GM23338 (cell line): ENCODE results near the gene FAM83C. TPM values are rescaled to one million over a fixed set of nuclear protein-coding genes. Genes with fewer than 3 reads are reported as not detected.

Experiments
- ATAC-seq: fragments of 200-7000 bp; cut with Tn5 transposase; 3 replicates; pipeline ENCODE4 v1.9.1; 2020
- DNase-seq: peaks from one replicate; pipeline ENCODE4 v3.0.0-alpha.2; 2015; ENCODE audit warnings: low spot score
- H2AFZ ChIP-seq: fragments of 200-600 bp; sonication (generic); 2 replicates; pipeline ENCODE4 v1.8.0; 2016; ENCODE audit warnings: antibody characterized with exemption, mild to moderate bottlenecking, moderate library complexity
- H3F3A ChIP-seq: fragments of 200-600 bp; sonication (generic); replicated peaks from 2 replicates; pipeline ENCODE4 v1.8.0; 2017; ENCODE audit warnings: antibody characterized with exemption, mixed run types, low read depth
- H3K27ac ChIP-seq: fragments of 200-600 bp; sonication (generic); 2 replicates; pipeline ENCODE4 v1.6.1; 2016; ENCODE audit warnings: low read depth
- H3K27me3 ChIP-seq: fragments of 200-600 bp; sonication (generic); 2 replicates; pipeline ENCODE4 v1.8.0; 2016; ENCODE audit warnings: mild to moderate bottlenecking, mixed run types, moderate library complexity; ENCODE audit not compliant: insufficient read depth
- H3K36me3 ChIP-seq: fragments of 200-600 bp; sonication (generic); 2 replicates; pipeline ENCODE4 v1.8.0; 2016; ENCODE audit warnings: mild to moderate bottlenecking; ENCODE audit not compliant: insufficient read depth
- H3K4me1 ChIP-seq: fragments of 200-600 bp; sonication (generic); 2 replicates; pipeline ENCODE4 v1.8.0; 2016; ENCODE audit warnings: mild to moderate bottlenecking, moderate library complexity; ENCODE audit not compliant: insufficient read depth
- H3K4me2 ChIP-seq: fragments of 200-600 bp; sonication (generic); 2 replicates; pipeline ENCODE4 v1.7.1; 2017; ENCODE audit warnings: mixed run types
- H3K4me3 ChIP-seq: fragments of 200-600 bp; sonication (generic); 2 replicates; pipeline ENCODE4 v1.6.1; 2016; ENCODE audit warnings: mixed run types
- H3K79me2 ChIP-seq: fragments of 200-600 bp; sonication (generic); replicated peaks from 2 replicates; pipeline ENCODE4 v1.8.0; 2017; ENCODE audit warnings: mild to moderate bottlenecking; ENCODE audit not compliant: insufficient read depth
- H3K9me2 ChIP-seq: fragments of 200-600 bp; sonication (generic); 2 replicates; pipeline ENCODE4 v1.8.0; 2017; ENCODE audit not compliant: insufficient read depth
- H4K20me1 ChIP-seq: fragments of 200-600 bp; sonication (generic); replicated peaks from 2 replicates; pipeline ENCODE4 v1.8.0; 2017; ENCODE audit warnings: mild to moderate bottlenecking; ENCODE audit not compliant: insufficient read depth
- H3K27ac Mint-ChIP-seq: 2 replicates; pipeline ENCODE4 v1.8.0; 2020; ENCODE audit warnings: inconsistent platforms, mild to moderate bottlenecking, moderate library complexity, mixed read lengths
- H3K27me3 Mint-ChIP-seq: 3 replicates; pipeline ENCODE4 v1.8.0; 2022; ENCODE audit warnings: low read depth, mild to moderate bottlenecking, moderate library complexity, mixed read lengths, inconsistent platforms; ENCODE audit not compliant: insufficient read depth, poor library complexity
- H3K36me3 Mint-ChIP-seq: 3 replicates; pipeline ENCODE4 v1.8.0; 2021; ENCODE audit warnings: low read depth, mild to moderate bottlenecking, inconsistent platforms, moderate library complexity, mixed read lengths
- H3K4me1 Mint-ChIP-seq: 3 replicates; pipeline ENCODE4 v1.8.0; 2020; ENCODE audit warnings: mild to moderate bottlenecking, inconsistent platforms, mixed read lengths
- H3K4me3 Mint-ChIP-seq: 3 replicates; pipeline ENCODE4 v1.8.0; 2021; ENCODE audit warnings: moderate library complexity, mild to moderate bottlenecking, inconsistent platforms, mixed read lengths
- H3K9me3 Mint-ChIP-seq: 3 replicates; pipeline ENCODE4 v1.8.0; 2020; ENCODE audit warnings: moderate library complexity, mild to moderate bottlenecking, inconsistent platforms, mixed read lengths
- CREB1 ChIP-seq: fragments of 250-450 bp; sonication (Bioruptor Pico); IDR thresholded peaks from 2 replicates; pipeline ENCODE4 v1.5.0; 2020; ENCODE audit warnings: low read depth, mild to moderate bottlenecking, moderate library complexity
- CTCF ChIP-seq, 2 experiments: fragments of 200-600 bp in 1 of 2; sonication (generic) in 1 of 2; conservative IDR thresholded peaks; 2 replicates each; pipeline versions ENCODE4 v1.5.1 to v1.6.1; 2016 to 2017; ENCODE audit warnings: antibody characterized with exemption in 2 of 2, low read depth in 2 of 2, mild to moderate bottlenecking in 2 of 2, moderate library complexity in 1 of 2
- ETS1 ChIP-seq: IDR thresholded peaks from 2 replicates; pipeline ENCODE4 v1.6.1; 2016; ENCODE audit warnings: antibody characterized with exemption
- JUNB ChIP-seq: IDR thresholded peaks from one replicate; pipeline ENCODE4 v1.6.1; 2016; ENCODE audit warnings: antibody characterized with exemption; ENCODE audit not compliant: unreplicated experiment
- NANOG ChIP-seq: IDR thresholded peaks from 2 replicates; pipeline ENCODE4 v1.6.1; 2016; ENCODE audit warnings: antibody characterized with exemption, borderline replicate concordance
- POLR2AphosphoS5 ChIP-seq: IDR thresholded peaks from 2 replicates; pipeline ENCODE4 v1.6.1; 2016; ENCODE audit warnings: antibody characterized with exemption, low read depth
- REST ChIP-seq: IDR thresholded peaks from one replicate; pipeline ENCODE4 v1.6.1; 2018; ENCODE audit warnings: antibody characterized with exemption; ENCODE audit not compliant: unreplicated experiment
- STAT1 ChIP-seq: IDR thresholded peaks from one replicate; pipeline ENCODE4 v1.6.1; 2016; ENCODE audit warnings: antibody characterized with exemption; ENCODE audit not compliant: unreplicated experiment
- ZNF114 ChIP-seq: fragments of 250-450 bp; sonication (Bioruptor Pico); IDR thresholded peaks from 2 replicates; pipeline ENCODE4 v1.5.0; 2020; ENCODE audit warnings: mild to moderate bottlenecking, moderate library complexity
- ZNF331 ChIP-seq: fragments of 250-450 bp; sonication (Bioruptor Pico); IDR thresholded peaks from 2 replicates; pipeline ENCODE4 v1.5.0; 2020; ENCODE audit warnings: low read depth, mild to moderate bottlenecking, moderate library complexity
- ZNF462 ChIP-seq: fragments of 250-450 bp; sonication (Bioruptor Pico); IDR thresholded peaks from 2 replicates; pipeline ENCODE4 v1.5.0; 2020; ENCODE audit warnings: mild to moderate bottlenecking, moderate library complexity
- polyA plus RNA-seq: library from polyadenylated mRNA; unstranded; fragments of >200 nt; fragmentation: Nextera tagmentation; extraction: Ambion mirVana; gene quantifications from 2 replicates; pipeline ENCODE4 v1.2.1, GENCODE V29; 2016
- total RNA-seq: library from RNA; depleted of rRNA; stranded (reverse); fragments of >200 nt; shearing (Covaris generic); gene quantifications from 2 replicates; pipeline ENCODE4 v1.2.3, GENCODE V29; 2014

Gene FAM83C
- total and polyA plus RNA-seq, 2 experiments from 2014 or later, result 0.10 TPM; not detected in 1

- H3K36me3 Mint-ChIP-seq, result 0 out of 3 replicates have a peak, but pooled peaks cover 4% of the 10 kb centered on the region
- H3K4me1 Mint-ChIP-seq, result peaks cover 6% of the 10 kb centered on the region; the same call in 1 of the 3 replicates
- H3K27ac Mint-ChIP-seq, result no peak overlapping the region
- DNase-seq (no peak), ATAC-seq (no peak)
- Histone ChIP-seq H3K4me3 (no peak overlapping the region), H3K27ac (no peak overlapping the region), H2AFZ (no peak overlapping the region), H3K36me3 (0 out of 2 replicates have a peak, but pooled peaks cover 5% of the 10 kb centered on the region), H3K4me2 (no peak overlapping the region), H3K27me3 (no peaks in the 10 kb centered on the region), H3K9me2 (no peaks in the 10 kb centered on the region), H4K20me1 (peaks cover 6% of the 10 kb centered on the region; the same call in 1 of the 2 replicates), H3K79me2 (no peaks in the 10 kb centered on the region), H3F3A (no peaks in the 10 kb centered on the region; the same call in 1 of the 2 replicates), H3K4me1 (no peaks in the 10 kb centered on the region)
- no peak overlapping the region for H3K4me3 Mint-ChIP-seq
- TF ChIP-seq STAT1 (no peak), REST (no peak), CTCF (conservative IDR thresholded peaks at IDR 0.05; ENCODE audit: low read depth in 2 of 2) (no peak), NANOG (no peak), ZNF114 (CRISPR knock-in tag) (no peak), POLR2AphosphoS5 (no peak), JUNB (no peak), ZNF331 (CRISPR knock-in tag) (no peak), CREB1 (CRISPR knock-in tag) (no peak), ETS1 (no peak), ZNF462 (no peak)
- no peaks in the 10 kb centered on the region for H3K9me3 Mint-ChIP-seq
- no peaks in the 10 kb centered on the region for H3K27me3 Mint-ChIP-seq
These were observed 47.4 kb upstream of the FAM83C start for GRCh38 chr20:35339636-35340035.
